Esophagus muscularis mucosa (tissue), 3 donors: ENCODE measurements around the gene NKX6-1.

Experiments
- CTCF ChIP-seq, 3 experiments: fragments of 200-600 bp in 2 of 3; fragments of 450-650 bp in 1 of 3; sonication (generic) in 2 of 3; IDR thresholded peaks; one replicate each; pipeline ENCODE4 v1.5.1; 2017 to 2019; ENCODE audit warnings: antibody characterized with exemption in 3 of 3, mild to moderate bottlenecking in 2 of 3, moderate library complexity in 1 of 3
- POLR2A ChIP-seq: fragments of 450-650 bp; IDR thresholded peaks from one replicate; pipeline ENCODE4 v1.6.1; 2017; ENCODE audit warnings: antibody characterized with exemption, moderate library complexity, mild to moderate bottlenecking, low read depth

GRCh38 chr4:84503495-84504437 is 4.7 kb upstream of the NKX6-1 start:
- TF ChIP-seq POLR2A (no peak), CTCF (IDR thresholded peaks at IDR 0.05) (peak; percentile 74 to 77 (median 75))
